IPS-NIHi7 (cell line): ENCODE measurements around the gene CCDC148.
"Not testable (repeated sequence)": the region's sequence is repeated elsewhere in the genome, so short reads cannot be mapped to it uniquely, and the experiment has no call there.

Experiments used
- DNase-seq: peaks from one replicate; pipeline ENCODE4 v3.0.0; 2012; ENCODE audit warnings: mixed read lengths; ENCODE audit errors: extremely low spot score

CCDC148 gene

GRCh38 chr2:158293722-158294121 lies 162.8 kb downstream of the CCDC148 start:
- no peak for DNase-seq

- DNase-seq: no peak
These were observed 164.9 kb downstream of the CCDC148 start for GRCh38 chr2:158291544-158292180.

GRCh38 chr2:158290225-158290624 lies 166.3 kb downstream of the CCDC148 start:
- no peak for DNase-seq

- no peak for DNase-seq
These were observed 179.7 kb downstream of the CCDC148 start for GRCh38 chr2:158276619-158277471.

GRCh38 chr2:158273791-158274190 lies 182.8 kb downstream of the CCDC148 start:
- DNase-seq: no peak

GRCh38 chr2:158270536-158270935 lies 186.0 kb downstream of the CCDC148 start:
- no peak for DNase-seq

- no peak for DNase-seq
These were observed 187.4 kb downstream of the CCDC148 start for GRCh38 chr2:158269143-158269542.

- no peak for DNase-seq
These were observed 190.4 kb downstream of the CCDC148 start for GRCh38 chr2:158266111-158266510.

GRCh38 chr2:158255257-158255656 lies 201.3 kb downstream of the CCDC148 start:
- no peak for DNase-seq

GRCh38 chr2:158253170-158253569 lies 203.4 kb downstream of the CCDC148 start:
- no peak for DNase-seq

- DNase-seq: no peak
These were observed 205.2 kb downstream of the CCDC148 start for GRCh38 chr2:158251356-158251755.

- DNase-seq: no peak
These were observed 213.2 kb downstream of the CCDC148 start for GRCh38 chr2:158243392-158243791.

GRCh38 chr2:158242280-158242679 lies 214.3 kb downstream of the CCDC148 start:
- DNase-seq: no peak

- DNase-seq: no peak
These were observed 215.6 kb downstream of the CCDC148 start for GRCh38 chr2:158240975-158241374.

GRCh38 chr2:158239271-158239670 lies 217.3 kb downstream of the CCDC148 start:
- no peak for DNase-seq

- no peak for DNase-seq
These were observed 222.1 kb downstream of the CCDC148 start for GRCh38 chr2:158234497-158234896.

GRCh38 chr2:158232476-158232875 lies 224.1 kb downstream of the CCDC148 start:
- no peak for DNase-seq

GRCh38 chr2:158228943-158229508 lies 227.5 kb downstream of the CCDC148 start:
- no peak for DNase-seq

GRCh38 chr2:158223066-158223465 lies 233.5 kb downstream of the CCDC148 start:
- not testable (repeated sequence) for DNase-seq

GRCh38 chr2:158221063-158222020 lies 235.2 kb downstream of the CCDC148 start:
- DNase-seq: no peak

GRCh38 chr2:158217593-158217992 lies 239.0 kb downstream of the CCDC148 start:
- no peak for DNase-seq

- no peak for DNase-seq
These were observed 242.1 kb downstream of the CCDC148 start for GRCh38 chr2:158214431-158214830.
